ENCODE data around the gene TMEM131. TPM values are rescaled to one million over a fixed set of nuclear protein-coding genes. Genes with fewer than 3 reads are reported as not detected.
A peak's percentile ranks its signal among the peaks of the same experiment; 100 is the strongest.

TMEM131 gene
- total RNA-seq, 1 donor from 2014 or later, result 35.2 TPM

GRCh38 chr2:97765933-97766332 lies 229.8 kb downstream of the TMEM131 start:
- DNase-seq (ENCODE audit: low read depth), result peak; percentile 31

DNA sequence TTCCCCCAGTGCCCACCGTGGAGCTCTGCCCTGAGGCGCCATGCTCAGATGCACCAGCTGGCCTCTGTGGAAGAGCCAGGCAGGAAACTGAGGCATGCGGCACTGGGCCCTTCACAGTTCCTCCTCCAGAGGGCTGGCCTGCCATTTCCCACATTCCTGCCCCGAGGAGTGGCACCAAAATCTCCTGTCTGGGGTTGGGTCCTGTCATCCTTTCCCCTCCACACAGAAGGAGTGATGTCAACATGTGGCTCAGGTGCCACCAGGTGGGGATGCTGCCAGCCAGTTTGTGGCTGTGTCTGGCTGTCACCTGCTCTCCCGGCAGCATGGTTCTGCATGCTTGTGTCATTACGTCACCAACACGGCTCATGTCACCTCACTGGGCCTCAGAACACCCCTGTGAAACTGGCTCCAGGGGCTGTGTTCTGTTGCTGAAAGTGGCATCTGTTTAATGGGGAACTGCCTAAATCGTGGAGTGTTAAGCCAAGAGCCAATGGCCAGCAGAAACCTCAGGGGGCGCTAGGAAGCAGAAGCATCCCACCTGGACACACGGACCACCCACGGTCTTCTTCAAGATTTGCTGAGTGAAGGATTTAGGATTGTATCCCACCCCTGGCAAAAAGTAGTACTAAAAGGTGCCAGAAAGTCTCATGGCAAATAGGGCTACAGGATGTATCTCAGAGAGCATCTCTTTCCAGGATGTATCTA lies 231.0 kb downstream of the TMEM131 start:
- DNase-seq (ENCODE audit: low read depth), result no peak

- DNase-seq (ENCODE audit: low read depth), result peak; percentile 13
These were observed 232.4 kb downstream of the TMEM131 start for GRCh38 chr2:97763176-97763845.

GRCh38 chr2:97761192-97761591 lies 234.6 kb downstream of the TMEM131 start:
- no peak for DNase-seq (ENCODE audit: low read depth)

- DNase-seq (ENCODE audit: low read depth), result no peak
These were observed 235.2 kb downstream of the TMEM131 start for GRCh38 chr2:97760480-97761049.

DNA sequence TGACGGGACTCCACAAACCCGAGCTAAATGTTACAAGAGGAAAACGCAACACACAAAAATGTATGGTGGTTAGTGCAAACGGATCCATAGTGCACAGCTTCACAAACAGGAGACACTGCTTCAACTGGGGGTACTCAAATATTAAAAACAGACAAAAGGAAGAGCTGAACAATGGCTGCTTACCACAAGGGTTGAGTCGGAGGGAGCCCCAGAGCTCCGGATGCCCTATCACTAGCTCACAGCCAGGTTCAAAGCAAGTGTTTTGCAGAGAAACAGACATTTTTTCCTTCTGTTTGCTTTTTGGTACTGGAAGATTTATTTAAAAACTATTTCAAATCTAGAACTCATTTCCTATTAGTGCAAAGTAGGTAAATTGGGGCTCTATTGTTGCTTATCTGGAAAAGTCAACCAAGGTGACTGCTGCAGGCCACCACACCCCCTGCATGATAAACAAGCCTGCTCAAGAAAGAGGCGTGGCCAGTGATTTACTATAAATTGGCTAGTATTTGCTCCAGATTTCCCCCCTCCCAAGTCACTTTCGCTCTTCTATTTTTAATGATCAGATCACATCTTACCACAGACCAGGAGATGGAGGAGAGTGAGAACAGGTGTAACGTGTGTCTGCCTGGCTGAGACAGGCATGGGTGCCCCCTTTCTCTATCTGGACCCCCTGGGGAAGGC lies 235.9 kb downstream of the TMEM131 start:
- no peak for DNase-seq (ENCODE audit: low read depth)

DNA sequence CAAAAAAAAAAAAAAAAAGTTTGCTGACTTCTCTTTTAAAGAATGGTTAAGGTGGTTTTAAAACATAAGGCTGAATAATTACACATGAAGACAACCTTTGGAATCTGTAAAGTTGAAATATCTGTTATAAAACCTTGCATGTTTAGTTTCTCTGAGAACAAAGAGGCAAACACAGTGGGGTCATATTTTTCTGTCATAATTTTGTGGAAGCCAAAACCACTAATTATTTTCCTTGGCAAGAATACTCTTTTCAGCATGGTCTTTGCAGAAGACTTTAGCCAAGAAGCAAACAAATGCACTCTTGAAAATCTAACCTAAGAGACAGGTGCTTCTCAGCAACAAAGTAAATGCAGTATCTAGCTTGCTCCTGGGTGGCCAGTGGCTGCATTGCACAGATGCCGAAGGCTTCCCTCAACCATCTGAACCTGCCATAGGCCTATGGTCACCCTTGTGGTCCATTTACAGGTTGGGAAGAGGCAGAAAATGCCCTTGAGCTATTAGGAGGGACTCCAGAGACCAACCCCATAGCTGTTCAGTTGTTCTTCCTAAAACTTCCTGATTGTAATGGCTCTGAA lies 237.5 kb downstream of the TMEM131 start:
- peak; percentile 60 for DNase-seq (ENCODE audit: low read depth)

DNA sequence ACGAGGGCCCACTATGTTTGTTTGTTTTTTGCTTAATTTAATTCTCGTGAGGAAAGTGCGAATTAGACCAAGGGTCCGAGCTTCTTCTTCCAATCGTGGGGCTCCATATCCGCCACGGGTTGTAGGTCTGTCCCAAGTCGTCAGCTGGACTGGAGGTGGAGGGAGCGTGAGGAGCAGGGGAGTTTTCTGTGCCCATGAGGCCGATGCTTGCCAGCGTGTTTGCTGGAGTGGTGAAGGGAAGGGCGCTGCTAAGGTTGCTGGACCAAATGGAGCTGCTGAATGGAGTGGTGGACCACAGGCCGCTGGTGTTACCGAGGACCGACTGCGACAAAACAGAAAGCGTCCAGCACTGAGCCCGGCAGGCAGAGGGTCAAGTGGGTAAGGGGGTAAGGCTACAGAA lies 238.7 kb downstream of the TMEM131 start:
- no peak for DNase-seq (ENCODE audit: low read depth)

GRCh38 chr2:97755491-97755890 lies 240.3 kb downstream of the TMEM131 start:
- no peak for DNase-seq (ENCODE audit: low read depth)

- no peak for DNase-seq (ENCODE audit: low read depth)
These were observed 240.9 kb downstream of the TMEM131 start for GRCh38 chr2:97754690-97755346.

DNA sequence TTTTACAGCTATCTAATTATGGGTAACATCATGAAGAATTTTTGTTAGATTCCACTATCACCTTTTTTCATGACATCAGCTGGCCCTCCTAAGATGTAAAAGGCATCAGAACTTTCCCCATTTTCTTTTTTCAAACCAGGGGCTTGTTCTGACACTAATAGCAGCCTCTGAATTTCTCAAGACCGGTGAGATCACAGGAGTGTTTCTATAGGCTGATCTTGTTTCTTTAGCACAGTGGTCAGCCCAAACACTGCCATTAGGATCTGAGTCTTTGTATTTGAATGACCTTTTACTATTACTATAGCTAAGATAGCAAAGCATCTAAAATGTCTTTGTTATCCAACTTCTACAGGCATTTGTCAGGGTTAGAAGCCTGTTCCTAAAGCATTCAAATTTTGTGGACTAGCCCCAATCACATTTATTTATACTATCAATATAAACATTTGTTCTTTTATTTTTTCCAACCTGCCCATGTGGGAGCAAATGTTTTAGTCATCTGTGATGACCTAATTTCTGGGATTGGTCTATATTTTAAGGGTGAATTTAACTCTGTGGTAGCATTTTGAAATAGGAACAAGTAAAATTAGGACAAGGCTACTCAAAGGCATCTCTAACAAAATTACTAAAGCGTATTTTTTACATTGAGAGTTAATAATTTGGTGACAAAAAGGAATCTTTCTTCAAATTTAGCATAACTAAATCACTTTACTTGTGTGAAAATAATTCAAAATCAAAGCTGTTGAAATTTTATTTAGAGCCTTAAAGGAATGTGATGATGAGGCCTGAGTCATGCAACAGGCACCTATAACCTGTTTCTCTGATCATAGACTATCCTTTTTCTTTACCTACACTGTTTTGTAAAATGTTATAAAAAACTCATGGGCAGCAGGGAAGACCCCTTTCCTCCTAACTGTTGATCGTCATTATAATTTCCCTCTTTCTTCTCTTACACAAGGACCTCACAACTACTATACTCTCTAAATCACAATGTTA lies 243.1 kb downstream of the TMEM131 start:
- no peak for DNase-seq (ENCODE audit: low read depth)

- peak; percentile 77 for DNase-seq (ENCODE audit: low read depth)
These were observed 244.0 kb downstream of the TMEM131 start for GRCh38 chr2:97751752-97752151.

- no peak for DNase-seq (ENCODE audit: low read depth)
These were observed 245.7 kb downstream of the TMEM131 start for GRCh38 chr2:97750017-97750416.

GRCh38 chr2:97749581-97749980 lies 246.2 kb downstream of the TMEM131 start:
- DNase-seq (ENCODE audit: low read depth), result no peak

DNA sequence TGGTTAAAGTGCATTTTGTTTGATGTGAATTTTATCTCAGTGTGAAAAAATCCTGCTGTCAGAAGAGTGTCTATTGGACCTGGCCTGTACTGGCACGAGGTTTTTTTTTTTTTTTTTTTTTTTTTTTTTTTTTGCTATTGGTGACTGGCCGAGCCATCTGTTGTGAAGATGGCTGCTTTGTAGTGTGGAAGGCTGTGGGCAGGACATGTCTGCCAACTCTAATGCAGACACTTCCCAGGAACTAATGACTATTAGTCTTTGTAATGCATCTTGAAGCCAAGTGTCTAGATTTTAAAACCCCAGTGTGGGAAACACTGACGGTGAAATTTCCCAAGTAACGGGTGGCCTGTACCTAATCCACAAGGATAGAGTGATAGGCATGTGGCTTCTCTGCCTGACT lies 248.0 kb downstream of the TMEM131 start:
- DNase-seq (ENCODE audit: low read depth), result peak; percentile 92

- peak; percentile 72 for DNase-seq (ENCODE audit: low read depth)
These were observed 248.5 kb downstream of the TMEM131 start for GRCh38 chr2:97747285-97747684.

- DNase-seq (ENCODE audit: low read depth), result no peak
These were observed 250.1 kb downstream of the TMEM131 start for GRCh38 chr2:97745474-97746174.

DNA sequence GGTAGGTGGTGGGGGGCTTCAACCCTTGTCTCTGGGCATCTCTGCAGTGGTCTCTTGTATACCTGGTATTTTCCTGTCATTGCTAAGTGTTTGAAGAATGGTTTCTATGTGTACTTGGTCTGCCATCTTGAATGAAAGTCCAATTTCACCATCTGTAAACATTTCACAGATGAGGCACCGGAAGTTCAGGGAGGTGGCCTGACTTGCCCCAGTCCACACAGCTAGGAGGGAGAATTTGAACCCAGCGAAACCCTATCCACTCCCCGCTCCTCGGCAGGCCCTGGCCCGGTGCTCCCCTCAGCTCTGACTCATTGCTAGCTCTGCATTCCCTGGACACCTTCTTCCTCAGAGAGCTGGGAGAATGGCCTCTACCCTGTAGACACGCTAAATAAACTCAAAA lies 251.8 kb downstream of the TMEM131 start:
- no peak for DNase-seq (ENCODE audit: low read depth)

DNA sequence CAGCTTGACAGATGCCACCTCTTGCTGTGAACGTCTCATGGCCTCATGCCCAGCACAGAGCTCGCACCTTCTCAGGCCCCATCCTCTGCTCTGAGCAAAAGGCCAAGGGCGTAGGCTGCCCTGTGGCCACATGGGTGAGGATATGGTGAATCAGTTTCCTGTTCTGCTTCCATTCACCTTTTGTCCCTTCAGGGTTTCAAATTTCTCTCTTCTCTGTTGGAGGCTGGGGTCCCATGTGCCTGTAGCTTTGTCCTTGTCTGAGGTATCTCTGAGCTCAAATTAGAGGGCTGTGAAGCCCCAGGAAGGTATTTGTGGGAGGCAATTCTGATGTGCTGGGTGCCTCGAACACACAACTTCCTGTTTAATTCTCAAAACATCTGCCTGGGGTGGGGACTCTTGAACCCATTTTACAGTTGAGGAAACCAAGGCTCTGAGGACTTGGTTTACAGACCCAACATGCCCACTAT lies 253.3 kb downstream of the TMEM131 start:
- no peak for DNase-seq (ENCODE audit: low read depth)

Data from myocyte (in vitro differentiated cells).